IMR-90 (cell line): ENCODE results near the gene PCDHA12. TPM values are rescaled to one million over a fixed set of nuclear protein-coding genes. Genes with fewer than 3 reads are reported as not detected.

Experiments
- ATAC-seq: fragments of 200-7000 bp; cut with Tn5 transposase; 2 replicates; pipeline ENCODE4 v1.9.1; 2020; ENCODE audit warnings: low read depth, mild to moderate bottlenecking, moderate library complexity
- BruUV-seq: library from RNA; stranded (reverse); fragments of 400-500 nt; replicated peaks from 2 replicates; lab custom pipeline; 2021; lab: Mats Ljungman, UMichigan
- CTCF ChIA-PET: fragments of 300-600 bp; formaldehyde crosslinking; extraction: SDS; loops from one replicate; lab custom pipeline; 2021; ENCODE audit warnings: antibody characterized with exemption; lab: Yijun Ruan, JAX
- POLR2A ChIA-PET: fragments of 300-600 bp; sonication (Branson Sonifier 250); formaldehyde crosslinking; loops from one replicate; lab custom pipeline; 2022; ENCODE audit warnings: antibody characterized with exemption; ENCODE audit not compliant: unreplicated experiment; lab: Charles Lee
- DNase-seq: peaks from one replicate; pipeline ENCODE4 v3.0.0; 2013
- H2AFZ ChIP-seq: replicated peaks from 2 replicates; pipeline ENCODE3; 2013; ENCODE audit warnings: low read length, mild to moderate bottlenecking; ENCODE audit not compliant: poor library complexity
- H2AK5ac ChIP-seq: 2 replicates; pipeline ENCODE4 v1.6.1; 2013; ENCODE audit warnings: low read depth, low read length, inconsistent platforms
- H2AK9ac ChIP-seq: replicated peaks from 2 replicates; pipeline ENCODE3; 2013; ENCODE audit warnings: mild to moderate bottlenecking, low read depth, low read length, moderate library complexity; ENCODE audit not compliant: poor library complexity
- H2BK120ac ChIP-seq: 2 replicates; pipeline ENCODE4 v1.6.1; 2013; ENCODE audit warnings: low read depth, low read length, inconsistent platforms
- H2BK15ac ChIP-seq: 3 replicates; pipeline ENCODE4 v1.6.1; 2013; ENCODE audit warnings: low read depth, low read length, inconsistent platforms
- H2BK20ac ChIP-seq: 2 replicates; pipeline ENCODE4 v1.6.1; 2013; ENCODE audit warnings: low read depth, mild to moderate bottlenecking, inconsistent platforms, low read length, moderate library complexity
- H2BK5ac ChIP-seq: 2 replicates; pipeline ENCODE4 v1.6.1; 2013; ENCODE audit warnings: mild to moderate bottlenecking, low read depth, low read length, inconsistent platforms; ENCODE audit not compliant: poor library complexity, severe bottlenecking
- H3K14ac ChIP-seq: replicated peaks from 2 replicates; pipeline ENCODE4 v1.6.1; 2013; ENCODE audit warnings: low read depth, low read length, inconsistent platforms
- H3K18ac ChIP-seq: 2 replicates; pipeline ENCODE4 v1.6.1; 2013; ENCODE audit warnings: low read depth, low read length, control low read depth
- H3K23ac ChIP-seq: 2 replicates; pipeline ENCODE4 v1.6.1; 2013; ENCODE audit warnings: low read depth, low read length, inconsistent platforms
- H3K27ac ChIP-seq: 2 replicates; pipeline ENCODE4 v1.5.1; 2013; ENCODE audit warnings: mild to moderate bottlenecking, control low read depth, low read length; ENCODE audit not compliant: insufficient read depth
- H3K27me3 ChIP-seq: 2 replicates; pipeline ENCODE4 v1.6.1; 2013; ENCODE audit warnings: low read length; ENCODE audit not compliant: control insufficient read depth, insufficient read depth
- H3K36me3 ChIP-seq: 2 replicates; pipeline ENCODE4 v1.6.1; 2013; ENCODE audit warnings: low read length, mixed read lengths; ENCODE audit not compliant: control insufficient read depth, insufficient read depth
- H3K4ac ChIP-seq: 2 replicates; pipeline ENCODE4 v1.6.1; 2013; ENCODE audit warnings: low read depth, low read length, inconsistent platforms
- H3K4me1 ChIP-seq: 2 replicates; pipeline ENCODE4 v1.6.1; 2013; ENCODE audit warnings: low read length, mixed read lengths; ENCODE audit not compliant: control insufficient read depth, insufficient read depth
- H3K4me2 ChIP-seq: 2 replicates; pipeline ENCODE4 v1.6.1; 2013; ENCODE audit warnings: low read depth, mild to moderate bottlenecking, control low read depth, low read length, moderate library complexity
- H3K4me3 ChIP-seq: 2 replicates; pipeline ENCODE4 v1.5.1; 2013; ENCODE audit warnings: low read depth, mild to moderate bottlenecking, control low read depth, low read length, moderate library complexity; ENCODE audit not compliant: insufficient read depth
- H3K56ac ChIP-seq: 2 replicates; pipeline ENCODE4 v1.6.1; 2013; ENCODE audit warnings: low read length, inconsistent platforms; ENCODE audit not compliant: insufficient read depth; ENCODE audit errors: extremely low read depth
- H3K79me1 ChIP-seq, 2 experiments: 2 replicates each; pipeline ENCODE4 v1.6.1; 2013; ENCODE audit warnings: low read length in 2 of 2, inconsistent platforms in 1 of 2, low read depth in 1 of 2
- H3K9ac ChIP-seq: 2 replicates; pipeline ENCODE4 v1.6.1; 2013; ENCODE audit warnings: low read depth, low read length, control low read depth
- H3K9me1 ChIP-seq: 2 replicates; pipeline ENCODE4 v1.6.1; 2013; ENCODE audit warnings: low read length, inconsistent platforms; ENCODE audit not compliant: insufficient read depth
- H3K9me3 ChIP-seq: 2 replicates; pipeline ENCODE4 v1.6.1; 2013; ENCODE audit warnings: low read length; ENCODE audit not compliant: control insufficient read depth, insufficient read depth
- H4K20me1 ChIP-seq: 2 replicates; pipeline ENCODE4 v1.6.1; 2013; ENCODE audit warnings: low read length, inconsistent platforms; ENCODE audit not compliant: insufficient read depth
- H4K5ac ChIP-seq: 2 replicates; pipeline ENCODE4 v1.6.1; 2013; ENCODE audit warnings: mild to moderate bottlenecking, low read depth, low read length, control low read depth
- H4K8ac ChIP-seq, 2 experiments: 2 replicates each; pipeline ENCODE4 v1.6.1; 2013; ENCODE audit warnings: low read depth in 2 of 2, low read length in 2 of 2, control low read depth in 1 of 2, inconsistent platforms in 1 of 2
- H4K91ac ChIP-seq: 2 replicates; pipeline ENCODE4 v1.6.1; 2013; ENCODE audit warnings: low read depth, low read length, inconsistent platforms; ENCODE audit not compliant: insufficient read depth
- BHLHE40 ChIP-seq: fragments of 150-350 bp; IDR thresholded peaks from 2 replicates; pipeline ENCODE4 v1.6.1; 2016; ENCODE audit warnings: mild to moderate bottlenecking, low read depth, low read length
- CEBPB ChIP-seq: IDR thresholded peaks from 2 replicates; pipeline ENCODE4 v1.6.1; 2012; ENCODE audit warnings: low read depth, low read length, improper control_type of control experiment
- CHD1 ChIP-seq: IDR thresholded peaks from 2 replicates; pipeline ENCODE4 v1.6.1; 2012; ENCODE audit warnings: low read depth, low read length, improper control_type of control experiment
- CTCF ChIP-seq: conservative IDR thresholded peaks from 2 replicates; pipeline ENCODE4 v1.5.1; 2012; ENCODE audit warnings: mild to moderate bottlenecking, low read depth, low read length, improper control_type of control experiment
- ELK1 ChIP-seq: fragments of 150-350 bp; IDR thresholded peaks from 2 replicates; pipeline ENCODE4 v1.6.1; 2016; ENCODE audit warnings: low read depth, mild to moderate bottlenecking, low read length, moderate library complexity, borderline replicate concordance
- FOS ChIP-seq: fragments of 150-350 bp; IDR thresholded peaks from 2 replicates; pipeline ENCODE4 v1.6.1; 2016; ENCODE audit warnings: low read depth, low read length
- MAZ ChIP-seq: IDR thresholded peaks from 2 replicates; pipeline ENCODE4 v1.6.1; 2012; ENCODE audit warnings: low read depth, mild to moderate bottlenecking, low read length, improper control_type of control experiment, moderate library complexity, borderline replicate concordance
- MXI1 ChIP-seq: IDR thresholded peaks from 2 replicates; pipeline ENCODE4 v1.6.1; 2012; ENCODE audit warnings: low read depth, mild to moderate bottlenecking, low read length, moderate library complexity, borderline replicate concordance
- NFE2L2 ChIP-seq: fragments of 150-350 bp; IDR thresholded peaks from 2 replicates; pipeline ENCODE4 v1.6.1; 2016; ENCODE audit warnings: low read depth, mild to moderate bottlenecking, low read length
- POLR2A ChIP-seq: IDR thresholded peaks from 2 replicates; pipeline ENCODE4 v1.6.1; 2012; ENCODE audit warnings: mild to moderate bottlenecking, low read depth, low read length
- RAD21 ChIP-seq: IDR thresholded peaks from 2 replicates; pipeline ENCODE4 v1.6.1; 2012; ENCODE audit warnings: low read length, improper control_type of control experiment
- RCOR1 ChIP-seq: IDR thresholded peaks from 2 replicates; pipeline ENCODE4 v1.6.1; 2012; ENCODE audit warnings: mild to moderate bottlenecking, low read length, improper control_type of control experiment; ENCODE audit not compliant: insufficient replicate concordance
- RFX5 ChIP-seq: IDR thresholded peaks from 2 replicates; pipeline ENCODE4 v1.8.0; 2012; ENCODE audit warnings: low read depth, mild to moderate bottlenecking, low read length, moderate library complexity
- SMC3 ChIP-seq: fragments of 150-350 bp; IDR thresholded peaks from 2 replicates; pipeline ENCODE4 v1.6.1; 2016; ENCODE audit warnings: low read depth, mild to moderate bottlenecking, antibody characterized with exemption, low read length, moderate library complexity
- USF2 ChIP-seq: fragments of 150-350 bp; IDR thresholded peaks from 2 replicates; pipeline ENCODE4 v1.6.1; 2017; ENCODE audit warnings: mild to moderate bottlenecking, antibody characterized with exemption, low read length, low read depth
- WGBS, 2 experiments: methylation state at CpG; one replicate each; pipeline versions ENCODE4 v1.1.5 to v1.1.7; 2013; ENCODE audit warnings: missing lambda C conversion rate in 2 of 2; ENCODE audit not compliant: insufficient read length in 1 of 2; ENCODE audit errors: extremely low coverage in 2 of 2; 5-methylcytosine and 5-hydroxymethylcytosine counted together
- dilution Hi-C: fragments of 300-500 bp; cut with HindIII; formaldehyde crosslinking; loops from one replicate; pipeline ENCODE4 v1.14.3; 2018; ENCODE audit warnings: low sequenced_read_pairs; ENCODE audit not compliant: unreplicated experiment
- in situ Hi-C: fragments of 300-500 bp; cut with MboI; formaldehyde crosslinking; loops from 3 replicates; pipeline ENCODE4 v1.14.3; 2019; ENCODE audit warnings: low sequenced_read_pairs, inconsistent platforms, mixed read lengths
- intact Hi-C: fragments of 100-400 bp; cut with micrococcal nuclease; formaldehyde crosslinking; loops from 2 replicates; pipeline ENCODE4 v1.10.0; 2022
- polyA plus RNA-seq, 3 experiments: library from polyadenylated mRNA; depleted of rRNA; stranded (reverse); fragments of >200 nt; gene quantifications; 2 replicates each; pipeline ENCODE4 v1.2.3, GENCODE V29; 2012; ENCODE audit warnings: low replicate concordance in 1 of 3
- total RNA-seq: library from RNA; depleted of rRNA; stranded (reverse); fragments of >200 nt; gene quantifications from 2 replicates; pipeline ENCODE4 v1.2.3, GENCODE V29; 2012

Gene PCDHA12
- total and polyA plus RNA-seq, 2 of the 4 experiments (the other 2 are of a cell fraction) = not detected

GRCh38 chr5:140862441-140863295 is 12.4 kb upstream of the PCDHA12 start:
- Histone ChIP-seq H3K36me3 (no peaks in the 10 kb centered on the region), H3K4me1 (no peaks in the 10 kb centered on the region), H3K9me3 (peaks cover 26% of the 10 kb centered on the region), H2AK9ac (no peak overlapping the region), H2BK5ac (no peak overlapping the region), H2BK120ac (no peak overlapping the region), H3K9me1 (no peaks in the 10 kb centered on the region), H3K9ac (no peak overlapping the region), H3K14ac (no peak overlapping the region), H3K18ac (no peak overlapping the region), H3K4ac (no peak overlapping the region), H4K91ac (no peak overlapping the region), H3K27ac (no peak overlapping the region), H4K5ac (no peak overlapping the region), H3K23ac (no peak overlapping the region), H2BK20ac (no peak overlapping the region), H4K20me1 (no peaks in the 10 kb centered on the region), H3K56ac (no peak overlapping the region), H3K79me1 (no peaks in the 10 kb centered on the region), H3K4me2 (no peak overlapping the region), H3K4me3 (no peak overlapping the region), H2AK5ac (no peak overlapping the region), H2BK15ac (no peak overlapping the region), H2AFZ (no peak overlapping the region), H4K8ac (no peak overlapping the region), H3K27me3 (no peaks in the 10 kb centered on the region)
- in situ Hi-C loops = no loop called here
- ChIA-PET CTCF (no interaction called here), POLR2A (no interaction called here)
- ATAC-seq = no peak
- dilution Hi-C loops = no loop called here
- DNase-seq = no peak
- no TSS peak for BruUV-seq
- intact Hi-C loops = no loop called here
- TF ChIP-seq RCOR1 (no peak), CEBPB (no peak), MXI1 (no peak), FOS (no peak), SMC3 (no peak), BHLHE40 (no peak), ELK1 (no peak), RFX5 (no peak), MAZ (no peak), USF2 (no peak), RAD21 (no peak), POLR2A (no peak), CHD1 (no peak), CTCF (no peak), NFE2L2 (no peak)
- 45% methylated on average over 49 of the region's 76 CpGs; no CpG with 5 or more reads in 1 of the 2 experiments for WGBS, 2 experiments
